Measurements from ENCODE around the gene LIPG. TPM values are rescaled to one million over a fixed set of nuclear protein-coding genes. Genes with fewer than 3 reads are reported as not detected.

Gene LIPG
- total and polyA plus RNA-seq, 2 of the 13 experiments (the other 11 are each of a cell fraction or from before 2014, with no cell fraction given) = 0.96 to 10.8 TPM

GRCh38 chr18:49591271-49591670 is 29.4 kb downstream of the LIPG start:
- Histone ChIP-seq H3K27ac (ENCODE audit: extremely low read length, insufficient read depth, low read length) (no peak overlapping the region), H3K9ac (ENCODE audit: insufficient read depth, low read depth, low read length) (no peak overlapping the region), H3K79me2 (ENCODE audit: insufficient read depth, low read length) (no peaks in the 10 kb centered on the region), H2AFZ (ENCODE audit: low read length) (no peak overlapping the region), H3K9me3 (ENCODE audit: low read length) (no peaks in the 10 kb centered on the region), H3K36me3 (replicated peaks in 1 of 2; ENCODE audit: control insufficient read depth in 1 of 2, insufficient read depth in 2 of 2, low read length in 2 of 2) (no peaks in the 10 kb centered on the region), H4K20me1 (ENCODE audit: insufficient read depth, low read length) (no peaks in the 10 kb centered on the region), H3K4me1 (ENCODE audit: insufficient read depth, low read length) (peaks cover 17% of the 10 kb centered on the region), H3K4me2 (ENCODE audit: low read depth, low read length) (no peak overlapping the region), H3K4me3 (replicated peaks in 1 of 3; ENCODE audit: insufficient read depth in 1 of 3, low read depth in 2 of 3, low read length in 3 of 3) (no peak overlapping the region), H3K27me3 (ENCODE audit: control insufficient read depth in 1 of 2, insufficient read depth in 2 of 2, low read length in 2 of 2) (no peaks in the 10 kb centered on the region)
- ATAC-seq (no peak), FAIRE-seq (no peak), DNase-seq (ENCODE audit: low spot score) (no peak)
- 83% methylated on average over 3 of the region's 3 CpGs for WGBS (ENCODE audit: low lambda C conversion rate)
- CTCF ChIA-PET (ENCODE audit: low intra/inter-chr PET ratio, low total read pairs) = no interaction called here
- POLR2A ChIA-PET = no interaction called here
- TF ChIP-seq ZFP62 (CRISPR knock-in tag; IDR thresholded peaks at IDR 0.05) (no peak), REXO4 (CRISPR knock-in tag; IDR thresholded peaks at IDR 0.05; ENCODE audit: borderline replicate concordance) (no peak), IKZF1 (IDR thresholded peaks at IDR 0.05) (no peak), ZNF225 (CRISPR knock-in tag; IDR thresholded peaks at IDR 0.05) (no peak), USF2 (IDR thresholded peaks at IDR 0.05; ENCODE audit: low read depth, low read length) (no peak), USF2 (CRISPR knock-in tag; IDR thresholded peaks at IDR 0.05; ENCODE audit: borderline replicate concordance) (no peak), TBL1XR1 (IDR thresholded peaks at IDR 0.05; ENCODE audit: borderline replicate concordance, low read length, partially characterized antibody) (no peak), ZNF138 (CRISPR knock-in tag; IDR thresholded peaks at IDR 0.05; ENCODE audit: low read depth) (no peak), ZC3H13 (CRISPR knock-in tag; IDR thresholded peaks at IDR 0.05) (no peak), ZNF615 (CRISPR knock-in tag; IDR thresholded peaks at IDR 0.05; ENCODE audit: borderline replicate concordance) (no peak), SMC3 (IDR thresholded peaks at IDR 0.05; ENCODE audit: low read length) (no peak), TCF7L2 (IDR thresholded peaks at IDR 0.05; ENCODE audit: low read depth, low read length) (no peak), ATF1 (CRISPR knock-in tag; IDR thresholded peaks at IDR 0.05) (no peak), DR1 (CRISPR knock-in tag; IDR thresholded peaks at IDR 0.05) (no peak), GLMP (CRISPR knock-in tag; IDR thresholded peaks at IDR 0.05; ENCODE audit: borderline replicate concordance) (no peak), ELF3 (CRISPR knock-in tag; IDR thresholded peaks at IDR 0.05) (no peak), CBX5 (CRISPR knock-in tag; IDR thresholded peaks at IDR 0.05; ENCODE audit: borderline replicate concordance) (no peak), ONECUT2 (CRISPR knock-in tag; IDR thresholded peaks at IDR 0.05) (no peak), ZNF879 (CRISPR knock-in tag; IDR thresholded peaks at IDR 0.05) (no peak), AKAP8 (CRISPR knock-in tag; IDR thresholded peaks at IDR 0.05) (no peak), SRSF4 (IDR thresholded peaks at IDR 0.05; ENCODE audit: low read depth, low read length, poor library complexity, severe bottlenecking) (no peak)
- intact Hi-C loops (cut with micrococcal nuclease; ENCODE audit: unreplicated experiment) = no loop called here
- in situ Hi-C loops (cut with HindIII; ENCODE audit: extremely low pct_ligation_motif_present, low pct_unique_long_range_greater_than_20kb) = no loop called here
- BruUV-seq (replicated peaks) = no TSS peak
